HG03135 (cell line): ENCODE data around the gene CTNNA3.

ENCODE experiments used
- ATAC-seq: cut with Tn5 transposase; IDR thresholded peaks from one replicate; pipeline ENCODE4 v1.9.1; 2021; ENCODE audit warnings: mild to moderate bottlenecking, moderate library complexity; ENCODE audit not compliant: unreplicated experiment

CTNNA3 gene

GRCh38 chr10:67049988-67050387 is 646.0 kb downstream of the CTNNA3 start:
- ATAC-seq, result no peak

GRCh38 chr10:67046507-67046906 is 649.5 kb downstream of the CTNNA3 start:
- ATAC-seq, result no peak

- no peak for ATAC-seq
These were observed 650.6 kb downstream of the CTNNA3 start for GRCh38 chr10:67045404-67045803.

DNA sequence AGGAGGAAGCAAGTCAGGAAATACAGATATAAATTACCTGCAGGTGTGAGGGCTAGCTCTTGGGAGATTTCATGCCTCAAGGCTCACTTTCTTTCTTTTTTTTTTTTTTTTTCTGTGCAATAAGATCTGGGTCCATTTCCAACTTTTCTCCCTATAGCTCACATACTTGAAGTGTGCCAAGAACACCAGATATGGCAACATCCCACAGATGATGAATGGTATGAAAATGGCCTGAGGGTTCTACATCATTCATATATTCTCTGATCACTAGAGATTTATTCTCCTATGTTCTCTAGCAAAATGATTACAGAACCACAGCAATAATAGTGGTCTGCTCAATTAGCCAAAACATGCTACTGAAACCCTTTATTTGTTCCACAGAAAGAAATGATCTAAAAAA is 653.0 kb downstream of the CTNNA3 start:
- ATAC-seq, result no peak

- ATAC-seq, result no peak
These were observed 659.2 kb downstream of the CTNNA3 start for GRCh38 chr10:67036808-67037207.

DNA sequence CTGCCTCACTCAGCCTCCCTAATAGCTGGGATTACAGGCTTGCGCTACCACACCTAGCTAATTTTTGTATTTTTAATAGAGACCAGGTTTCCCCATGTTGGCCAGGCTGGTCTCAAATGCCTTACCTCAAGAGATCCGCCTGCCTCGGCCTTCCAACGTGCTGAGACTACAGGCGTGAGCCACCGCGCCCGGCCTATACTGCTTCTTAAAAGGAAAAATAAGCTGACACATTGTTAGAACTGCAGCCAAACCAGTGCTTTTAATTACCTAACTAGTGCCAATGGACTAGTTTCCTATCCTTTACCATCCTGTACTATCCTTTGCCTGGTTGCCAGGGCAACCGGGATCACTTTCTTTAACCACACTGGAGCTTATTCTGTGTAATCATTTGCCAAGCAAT is 662.1 kb downstream of the CTNNA3 start:
- no peak for ATAC-seq

DNA sequence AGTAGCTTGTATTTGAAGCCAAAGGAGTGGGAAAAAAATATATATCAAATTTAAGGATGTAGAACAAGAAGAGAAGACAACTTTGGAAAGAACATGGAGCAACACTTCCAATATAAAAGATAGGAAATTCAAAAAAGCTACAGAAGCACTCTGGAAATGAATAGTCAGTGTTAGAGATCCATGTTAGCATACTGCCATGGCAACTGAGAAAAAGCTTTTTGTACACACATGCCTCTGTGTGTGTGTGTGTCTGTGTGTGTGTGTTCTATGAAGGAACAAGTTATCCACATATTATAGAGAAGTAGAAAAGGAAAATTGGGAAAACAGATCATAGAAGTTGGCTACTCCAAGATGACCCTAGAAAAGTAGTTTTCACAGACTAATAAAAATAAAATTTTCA is 673.9 kb downstream of the CTNNA3 start:
- ATAC-seq, result no peak

- ATAC-seq, result no peak
These were observed 678.8 kb downstream of the CTNNA3 start for GRCh38 chr10:67017218-67017617.

- no peak for ATAC-seq
These were observed 680.8 kb downstream of the CTNNA3 start for GRCh38 chr10:67015225-67015624.

GRCh38 chr10:67011981-67012380 is 684.0 kb downstream of the CTNNA3 start:
- no peak for ATAC-seq

DNA sequence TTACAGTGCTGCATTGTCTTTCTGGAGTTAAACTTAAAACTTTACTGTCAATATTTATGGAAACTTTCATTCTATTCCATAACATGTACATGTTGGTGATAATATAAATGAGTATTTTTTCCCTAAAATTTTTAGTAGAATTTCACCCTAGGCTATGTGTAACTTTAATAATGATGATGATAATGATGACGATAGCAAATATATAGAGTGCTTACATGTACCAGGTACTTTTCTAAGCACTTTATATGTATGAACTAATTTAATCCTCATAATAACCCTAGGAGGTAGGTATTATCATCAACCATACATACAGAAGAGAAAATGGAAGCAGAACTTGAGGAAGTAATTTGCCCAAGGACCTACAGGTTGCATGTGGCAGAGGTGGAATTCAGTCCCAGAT is 684.5 kb downstream of the CTNNA3 start:
- no peak for ATAC-seq

DNA sequence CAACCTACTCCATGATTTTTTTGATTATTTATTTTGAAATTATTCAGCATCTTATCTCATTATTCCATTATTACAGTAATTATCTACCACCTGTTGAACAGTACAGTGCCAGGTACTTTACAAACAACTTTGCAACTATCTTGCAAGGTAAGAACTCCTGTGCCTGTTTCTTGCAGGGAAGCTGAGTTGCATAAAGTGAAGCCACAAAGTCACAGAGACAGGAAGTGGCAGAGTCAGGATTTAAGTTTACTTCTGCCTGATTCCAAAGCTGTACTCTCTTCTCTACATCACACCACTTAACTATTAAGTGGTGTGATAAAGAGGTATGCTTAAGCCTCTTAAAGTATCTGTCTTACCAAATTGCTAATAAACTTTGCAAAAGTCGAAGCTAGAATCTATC is 690.0 kb downstream of the CTNNA3 start:
- ATAC-seq, result no peak

GRCh38 chr10:67004690-67005089 is 691.3 kb downstream of the CTNNA3 start:
- ATAC-seq, result no peak

DNA sequence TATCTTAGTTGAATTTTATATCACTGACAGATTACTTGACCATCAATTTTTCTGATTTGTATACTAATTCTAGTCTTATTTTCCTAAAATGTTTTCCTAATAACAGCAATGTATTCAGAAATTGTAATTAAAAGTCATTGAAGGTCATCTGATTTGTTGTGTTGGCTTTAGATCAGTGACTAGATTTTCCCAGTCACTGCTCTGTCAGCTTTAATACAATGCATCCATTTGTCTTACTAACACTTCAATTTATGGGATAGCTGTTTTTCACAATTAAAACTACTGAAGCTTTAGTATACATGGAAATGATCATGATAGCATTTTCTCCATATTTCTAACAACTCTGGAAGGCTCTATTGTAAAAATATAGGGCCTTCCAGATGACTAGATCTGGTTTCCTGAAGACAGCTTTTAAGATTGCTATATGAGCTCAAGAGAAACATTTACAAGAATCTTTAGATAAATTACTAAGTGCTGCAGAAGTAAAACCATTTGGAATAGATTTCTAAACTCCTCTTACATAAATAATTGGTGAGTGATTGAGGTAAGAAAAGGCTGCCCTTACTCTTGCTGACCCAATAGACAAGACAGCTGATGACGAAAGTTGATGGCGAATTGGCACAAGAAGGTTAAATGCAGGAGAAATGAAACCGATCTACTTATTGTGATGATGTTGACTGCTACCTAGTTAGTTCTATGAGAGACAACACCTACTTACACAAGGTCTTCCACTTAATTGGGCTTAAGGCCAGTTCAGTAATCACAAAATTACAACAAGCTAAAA is 696.0 kb downstream of the CTNNA3 start:
- no peak for ATAC-seq

DNA sequence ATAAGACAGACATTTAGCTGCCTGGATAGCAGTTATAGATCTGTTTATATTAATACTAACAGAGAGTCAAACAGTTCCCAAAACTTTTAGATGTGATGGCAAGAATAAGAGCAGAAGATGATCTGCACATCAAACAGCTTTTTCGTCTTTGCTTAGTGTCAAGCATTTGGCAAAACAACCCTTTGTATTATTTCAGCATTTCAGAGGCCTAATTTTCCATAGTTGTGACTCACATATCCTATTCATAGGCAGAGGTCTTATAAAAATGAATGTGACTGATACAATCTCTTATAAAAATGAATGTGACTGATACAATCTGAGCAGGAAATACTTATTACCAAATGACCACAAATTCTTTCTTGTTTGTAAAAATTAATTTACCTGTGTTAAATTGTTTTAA is 699.0 kb downstream of the CTNNA3 start:
- no peak for ATAC-seq

- ATAC-seq, result no peak
These were observed 705.7 kb downstream of the CTNNA3 start for GRCh38 chr10:66990143-66990830.

DNA sequence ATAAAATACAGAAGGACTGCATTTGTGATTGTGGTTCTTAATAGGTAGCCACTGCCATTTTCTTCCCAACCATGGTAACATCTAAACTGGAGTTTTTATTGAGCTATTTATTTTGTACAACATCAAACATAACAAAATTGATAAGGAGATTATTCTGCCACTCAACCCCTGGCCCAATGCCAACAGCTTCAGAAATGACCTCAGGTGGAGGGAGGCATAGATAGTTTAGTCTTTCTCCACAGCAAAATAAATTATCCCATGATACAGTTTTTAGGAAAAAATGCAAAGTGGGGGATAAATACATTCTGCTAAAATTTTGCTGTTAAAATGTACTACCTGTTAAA is 712.5 kb downstream of the CTNNA3 start:
- ATAC-seq, result no peak

DNA sequence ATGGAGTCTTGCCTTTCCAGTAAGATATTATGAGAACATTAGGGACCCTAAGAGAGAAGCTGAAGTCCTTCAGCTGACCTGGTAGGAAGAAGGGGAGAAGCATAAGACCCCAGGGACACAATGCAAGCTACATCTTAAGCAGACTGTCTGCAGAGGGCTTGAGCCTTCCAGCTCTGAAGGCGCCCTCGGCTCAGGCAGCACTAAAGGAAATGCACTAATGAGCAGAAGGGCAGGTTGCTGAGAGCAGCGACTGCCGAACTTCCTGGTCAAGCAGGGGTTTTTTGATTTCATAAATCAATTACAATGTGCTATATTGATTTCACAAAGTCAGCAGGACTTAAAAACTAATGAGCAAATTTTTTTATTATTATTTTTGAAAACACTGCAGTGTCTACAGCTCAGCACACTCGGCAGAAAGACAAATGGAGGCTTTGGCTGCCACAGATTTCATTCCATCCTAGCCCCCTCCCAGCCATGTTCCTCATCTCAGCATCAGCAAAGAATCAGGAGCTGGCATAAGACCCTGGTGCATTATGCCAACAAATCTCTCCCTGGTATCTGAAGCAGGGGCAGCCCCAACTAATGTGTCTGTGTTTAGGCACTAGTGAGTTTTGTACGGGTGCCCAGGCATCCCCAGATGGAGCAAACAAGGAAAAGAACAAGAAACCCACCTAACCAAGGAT is 713.1 kb downstream of the CTNNA3 start:
- ATAC-seq, result no peak

DNA sequence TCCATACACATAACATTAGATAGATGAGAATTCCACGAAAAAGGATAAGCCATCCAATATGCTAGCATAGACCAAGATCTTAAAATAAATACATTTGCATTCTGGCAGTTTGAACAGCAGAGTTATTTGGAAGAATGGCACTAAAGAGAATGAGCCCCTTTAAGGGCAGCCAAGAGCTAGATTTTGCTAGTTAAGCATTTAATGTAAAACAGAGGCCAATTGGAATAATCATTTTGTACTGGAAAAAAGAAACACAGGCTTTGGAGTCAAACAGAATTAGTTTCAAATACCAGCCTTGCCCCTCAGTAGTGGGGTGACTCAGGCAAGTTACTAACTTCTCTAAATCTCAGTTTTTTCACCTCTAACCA is 714.0 kb downstream of the CTNNA3 start:
- ATAC-seq, result no peak

- ATAC-seq, result no peak
These were observed 714.5 kb downstream of the CTNNA3 start for GRCh38 chr10:66981361-66982052.

GRCh38 chr10:66980246-66980815 is 715.7 kb downstream of the CTNNA3 start:
- no peak for ATAC-seq
